AG04450 (cell line): Measurements from ENCODE around the gene HNRNPM. TPM values are rescaled to one million over a fixed set of nuclear protein-coding genes. Genes with fewer than 3 reads are reported as not detected.

ENCODE experiments used
- CTCF ChIA-PET: fragments of 300-600, 350-600 bp; formaldehyde crosslinking; extraction: SDS; loops from one replicate; lab custom pipeline; 2022; ENCODE audit warnings: antibody characterized with exemption, inconsistent platforms; lab: Charles Lee
- POLR2A ChIA-PET: fragments of 350-600 bp; formaldehyde crosslinking; extraction: SDS; loops from one replicate; lab custom pipeline; 2021; ENCODE audit warnings: antibody characterized with exemption, inconsistent platforms; lab: Yijun Ruan, JAX
- DNase-seq: peaks from one replicate; pipeline ENCODE4 v3.0.0-alpha.2; 2011; ENCODE audit warnings: low read depth, low spot score
- H3K27ac ChIP-seq: one replicate; pipeline ENCODE4 v1.5.1; 2012; ENCODE audit warnings: low read depth, low read length, control low read depth
- H3K27me3 ChIP-seq: one replicate; pipeline ENCODE4 v1.6.0; 2012; ENCODE audit warnings: low read length; ENCODE audit not compliant: control insufficient read depth, insufficient read depth
- H3K4me3 ChIP-seq: 2 replicates; pipeline ENCODE4 v1.5.1; 2011; ENCODE audit warnings: mild to moderate bottlenecking, low read depth, low read length, control low read depth
- H3K9me3 ChIP-seq: 2 replicates; pipeline ENCODE4 v1.5.1; 2012; ENCODE audit warnings: low read length; ENCODE audit not compliant: control insufficient read depth, insufficient read depth
- CTCF ChIP-seq: IDR thresholded peaks from 2 replicates; pipeline ENCODE4 v1.5.1; 2011; ENCODE audit warnings: low read depth, low read length, control low read depth, inconsistent platforms
- polyA plus RNA-seq: library from polyadenylated mRNA; depleted of rRNA; stranded (reverse); fragments of >200 nt; gene quantifications from 2 replicates; pipeline ENCODE4 v1.2.3, GENCODE V29; 2011

HNRNPM gene
- polyA plus RNA-seq, 1 experiment: 122 TPM

GRCh38 chr19:8494158-8494557 lies 49.4 kb downstream of the HNRNPM start:
- Histone ChIP-seq H3K9me3 (no peaks in the 10 kb centered on the region; the same call in 1 of the 2 replicates), H3K27ac (no peak overlapping the region), H3K27me3 (no peaks in the 10 kb centered on the region), H3K4me3 (no peak overlapping the region)
- TF ChIP-seq CTCF: no peak
- CTCF ChIA-PET: interaction anchor here (0.8 to 1.6 kb wide), 5 partner anchors 11 to 140 kb away, joined by 3 to 5 read pairs (median 3); partner anchors contain the start of gene MARCHF2
- no peak for DNase-seq
- POLR2A ChIA-PET: interaction anchor here (0.7 to 1.1 kb wide), 2 partner anchors 20 to 142 kb away, joined by 3 to 4 read pairs; partner anchors contain the start of gene ZNF414

- Histone ChIP-seq H3K4me3 (no peak overlapping the region), H3K27ac (no peak overlapping the region), H3K27me3 (no peaks in the 10 kb centered on the region), H3K9me3 (no peaks in the 10 kb centered on the region; the same call in 1 of the 2 replicates)
- ChIA-PET POLR2A (no interaction called here), CTCF (interaction anchor here (0.8 kb wide), 1 partner anchor 9 kb away, joined by 3 read pairs; no protein-coding TSS in a partner anchor)
- TF ChIP-seq CTCF: no peak
- no peak for DNase-seq
Observed at GRCh38 chr19:8498295-8498694, 53.5 kb downstream of the HNRNPM start.

- POLR2A ChIA-PET: interaction anchor here (1.6 kb wide), 1 partner anchor 15 kb away, joined by 4 read pairs; the partner anchor contains the start of gene ZNF414
- Histone ChIP-seq H3K27me3 (no peaks in the 10 kb centered on the region), H3K27ac (no peak overlapping the region), H3K9me3 (no peaks in the 10 kb centered on the region; the same call in 1 of the 2 replicates), H3K4me3 (no peak overlapping the region)
- no peak for TF ChIP-seq CTCF
- CTCF ChIA-PET: interaction anchor here (0.6 to 1.4 kb wide), 2 partner anchors 66 to 82 kb away, joined by 3 to 13 read pairs; no protein-coding TSS in a partner anchor
- DNase-seq: no peak
Observed at GRCh38 chr19:8499048-8499833, 54.5 kb downstream of the HNRNPM start.

DNA sequence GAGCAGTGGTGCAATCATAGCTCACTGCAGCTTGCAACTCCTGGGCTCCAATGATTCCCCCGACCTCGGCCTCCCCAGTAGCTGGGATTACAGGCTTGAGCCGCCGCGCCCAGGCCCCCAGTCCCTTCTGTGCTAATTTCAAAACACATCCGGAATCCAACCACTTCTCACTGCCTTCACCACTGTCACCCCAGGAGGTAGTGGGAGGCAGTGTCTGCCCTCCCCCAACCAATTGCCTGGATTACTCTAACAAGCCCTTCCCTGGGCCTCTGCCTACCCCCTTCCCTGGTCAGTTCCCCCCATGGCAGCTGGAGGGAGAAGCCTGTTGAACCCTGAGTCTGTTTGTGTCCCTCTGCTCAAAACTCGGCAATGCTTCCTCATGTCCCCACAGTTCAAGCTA lies 55.4 kb downstream of the HNRNPM start:
- CTCF ChIA-PET: interaction anchor here (1.4 kb wide), 1 partner anchor 81 kb away, joined by 13 read pairs; no protein-coding TSS in a partner anchor
- H3K9me3 ChIP-seq: no peaks in the 10 kb centered on the region; the same call in 1 of the 2 replicates
- no peaks in the 10 kb centered on the region for H3K27me3 ChIP-seq
- no peak for TF ChIP-seq CTCF
- H3K27ac ChIP-seq: no peak overlapping the region
- POLR2A ChIA-PET: interaction anchor here (1.6 kb wide), 1 partner anchor 14 kb away, joined by 4 read pairs; the partner anchor contains the start of gene ZNF414
- DNase-seq: no peak
- H3K4me3 ChIP-seq: no peak overlapping the region
